ENCODE results near the gene TEX2. TPM values are rescaled to one million over a fixed set of nuclear protein-coding genes. Genes with fewer than 3 reads are reported as not detected.

TEX2 gene
- total RNA-seq, 2 donors from 2014 or later = 42.6 to 44.4 TPM

DNA sequence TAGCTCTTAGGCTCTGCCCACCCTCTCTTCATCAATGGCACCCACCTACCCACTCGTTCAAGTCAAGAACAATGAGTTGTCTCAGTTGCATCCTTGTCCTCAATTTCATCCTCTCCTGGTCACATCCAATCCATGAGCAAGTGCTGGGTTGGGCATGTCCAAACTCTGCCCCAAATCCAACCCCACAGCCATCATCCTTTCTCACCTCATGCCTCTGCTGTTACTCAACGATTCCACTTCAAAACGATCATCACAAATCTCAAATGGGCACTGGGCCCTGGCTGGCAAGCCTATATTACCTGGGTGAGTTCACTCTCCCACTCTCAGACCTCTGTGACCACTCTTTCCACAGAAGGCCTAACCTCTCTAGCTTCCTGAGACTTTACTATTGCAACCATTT lies 12.0 kb upstream of the TEX2 start:
- TF ChIP-seq, protein P1, sequence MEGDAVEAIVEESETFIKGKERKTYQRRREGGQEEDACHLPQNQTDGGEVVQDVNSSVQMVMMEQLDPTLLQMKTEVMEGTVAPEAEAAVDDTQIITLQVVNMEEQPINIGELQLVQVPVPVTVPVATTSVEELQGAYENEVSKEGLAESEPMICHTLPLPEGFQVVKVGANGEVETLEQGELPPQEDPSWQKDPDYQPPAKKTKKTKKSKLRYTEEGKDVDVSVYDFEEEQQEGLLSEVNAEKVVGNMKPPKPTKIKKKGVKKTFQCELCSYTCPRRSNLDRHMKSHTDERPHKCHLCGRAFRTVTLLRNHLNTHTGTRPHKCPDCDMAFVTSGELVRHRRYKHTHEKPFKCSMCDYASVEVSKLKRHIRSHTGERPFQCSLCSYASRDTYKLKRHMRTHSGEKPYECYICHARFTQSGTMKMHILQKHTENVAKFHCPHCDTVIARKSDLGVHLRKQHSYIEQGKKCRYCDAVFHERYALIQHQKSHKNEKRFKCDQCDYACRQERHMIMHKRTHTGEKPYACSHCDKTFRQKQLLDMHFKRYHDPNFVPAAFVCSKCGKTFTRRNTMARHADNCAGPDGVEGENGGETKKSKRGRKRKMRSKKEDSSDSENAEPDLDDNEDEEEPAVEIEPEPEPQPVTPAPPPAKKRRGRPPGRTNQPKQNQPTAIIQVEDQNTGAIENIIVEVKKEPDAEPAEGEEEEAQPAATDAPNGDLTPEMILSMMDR (IDR thresholded peaks at IDR 0.05) = no peak

DNA sequence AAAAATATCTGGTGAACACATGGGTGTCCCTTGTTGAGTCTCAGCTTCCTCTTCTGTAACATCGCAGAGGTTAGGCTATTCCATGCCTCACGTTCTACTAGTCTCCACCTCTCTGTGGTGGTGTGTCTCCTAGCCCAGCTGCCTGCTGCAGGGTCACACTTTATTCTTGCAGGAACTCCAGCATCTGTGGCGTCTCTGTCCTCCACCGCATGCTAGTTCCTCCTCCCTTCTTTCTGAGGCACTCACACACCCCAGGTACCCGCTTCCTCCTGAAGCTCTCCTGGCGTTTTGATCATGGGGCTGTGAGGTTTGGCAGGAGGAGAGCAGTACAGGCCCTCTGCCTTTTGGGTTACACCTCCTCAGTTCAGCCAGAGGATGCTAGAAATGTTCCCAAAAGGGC lies 9.9 kb upstream of the TEX2 start:
- TF ChIP-seq, protein P1 (IDR thresholded peaks at IDR 0.05) = no peak
- no peak overlapping the region for H3K27ac ChIP-seq
- no peaks in the 10 kb centered on the region for H3K36me3 ChIP-seq
- peaks cover 0 to 9% of the 10 kb centered on the region in 2 donors for H3K4me1 ChIP-seq
- no peaks in the 10 kb centered on the region for H3K9me3 ChIP-seq
- H3K27me3 ChIP-seq = no peaks in the 10 kb centered on the region
- DNase-seq (ENCODE audit: low spot score) = no peak
- no peak overlapping the region for H3K4me3 ChIP-seq

More for the DNA sequence above, 12.0 kb upstream of the TEX2 start:
- Histone ChIP-seq H3K4me3 (no peak overlapping the region), H3K4me1 (peaks cover 0 to 17% of the 10 kb centered on the region in 2 donors), H3K27ac (no peak overlapping the region), H3K27me3 (no peaks in the 10 kb centered on the region), H3K9me3 (no peaks in the 10 kb centered on the region), H3K36me3 (no peaks in the 10 kb centered on the region)
- no peak for DNase-seq (ENCODE audit: low spot score)

DNA sequence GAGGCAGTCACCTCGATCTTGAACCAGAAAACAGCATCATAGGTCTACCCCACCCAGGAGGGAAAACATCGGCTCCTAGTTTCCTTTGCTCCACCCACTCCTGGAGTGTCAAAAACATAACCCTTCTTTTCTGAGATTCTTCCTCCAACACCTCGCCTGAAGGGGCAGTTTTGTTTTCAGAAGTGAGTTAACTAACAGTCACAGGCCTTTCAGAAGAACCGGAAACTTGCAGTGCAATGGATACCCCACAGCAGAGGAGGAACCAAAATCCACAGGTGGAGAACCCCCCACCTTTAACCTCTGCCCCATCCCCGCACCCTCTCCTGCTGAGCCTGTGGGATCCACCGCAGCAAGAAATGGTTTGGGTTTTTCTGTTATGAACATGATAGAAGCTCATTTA lies 7.8 kb upstream of the TEX2 start:
- H3K4me3 ChIP-seq = no peak overlapping the region
- no peaks in the 10 kb centered on the region for H3K27me3 ChIP-seq
- no peaks in the 10 kb centered on the region for H3K9me3 ChIP-seq
- DNase-seq (ENCODE audit: low spot score) = no peak
- no peaks in the 10 kb centered on the region for H3K36me3 ChIP-seq
- TF ChIP-seq, protein P1 (IDR thresholded peaks at IDR 0.05) = no peak
- no peak overlapping the region for H3K27ac ChIP-seq
- no peaks in the 10 kb centered on the region for H3K4me1 ChIP-seq

DNA sequence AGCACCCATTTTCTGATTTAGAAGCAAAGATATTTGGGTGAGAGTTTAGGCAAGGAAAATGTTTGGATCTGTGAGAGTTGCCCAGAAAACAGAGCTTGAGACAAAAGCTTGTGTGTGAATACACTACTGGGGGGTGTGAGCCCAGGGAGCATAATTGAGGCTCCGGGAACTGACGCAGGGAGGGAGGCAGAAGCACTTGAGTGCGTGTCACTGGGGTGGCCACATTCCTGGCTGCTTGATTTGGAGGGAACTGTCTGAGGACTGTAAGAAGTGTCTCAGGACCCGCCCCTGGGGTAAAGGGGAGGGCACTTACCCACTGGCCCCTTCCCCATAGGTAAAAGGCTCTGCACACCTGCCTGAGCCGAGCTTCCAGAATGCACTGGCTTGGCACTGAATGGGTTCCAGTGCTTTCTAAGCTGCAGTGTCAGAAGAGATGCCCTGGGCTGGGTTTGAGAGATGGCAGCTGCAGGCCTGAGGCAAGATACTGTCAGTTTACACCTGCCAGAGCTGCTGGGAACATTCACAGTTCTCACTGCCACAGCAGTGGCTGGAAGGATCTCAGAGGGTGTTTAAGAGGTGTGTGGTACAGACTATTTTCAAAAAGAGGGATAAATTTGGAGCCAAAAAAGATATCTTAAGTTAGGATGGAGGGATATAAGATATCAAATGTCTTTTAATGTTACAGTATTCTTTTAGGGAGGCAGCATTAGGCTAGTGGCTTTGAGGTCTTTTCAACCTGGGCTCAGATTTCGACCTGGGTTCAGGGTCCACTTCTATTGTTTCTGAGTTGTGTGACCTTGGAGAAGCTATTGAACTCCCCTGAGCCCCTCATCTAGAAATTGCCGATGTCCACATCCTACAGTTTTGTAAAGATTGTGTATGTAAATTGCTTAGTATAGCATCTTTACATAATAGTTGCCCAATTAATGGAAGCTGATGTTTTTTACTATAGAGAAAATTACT lies 6.9 kb upstream of the TEX2 start:
- TF ChIP-seq, protein P1 (IDR thresholded peaks at IDR 0.05) = no peak
- no peak for DNase-seq (ENCODE audit: low spot score)
- Histone ChIP-seq H3K4me1 (no peaks in the 10 kb centered on the region), H3K27me3 (no peaks in the 10 kb centered on the region), H3K9me3 (no peaks in the 10 kb centered on the region), H3K36me3 (no peaks in the 10 kb centered on the region), H3K27ac (no peak overlapping the region), H3K4me3 (no peak overlapping the region)

DNA sequence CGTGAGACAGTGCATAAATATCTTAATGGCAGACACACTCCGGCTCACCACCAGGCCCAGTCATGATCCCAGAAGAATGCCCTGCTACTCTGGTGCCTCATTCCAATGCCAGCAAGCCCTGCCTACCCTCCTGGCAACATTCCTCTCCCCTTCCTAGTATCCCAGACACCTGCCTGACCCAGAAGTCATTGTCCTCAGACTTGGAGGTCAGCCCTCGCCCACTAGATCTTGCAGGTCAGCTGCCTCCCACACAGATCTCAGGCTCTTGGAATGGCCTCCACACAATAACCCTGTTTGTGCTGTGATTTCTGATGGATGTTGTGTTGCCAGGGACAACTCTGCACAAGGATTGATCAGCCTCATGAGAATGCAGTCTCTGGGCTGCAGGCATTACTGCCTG lies 1.8 kb upstream of the TEX2 start:
- TF ChIP-seq, protein P1 (IDR thresholded peaks at IDR 0.05) = no peak
- H3K4me1 ChIP-seq = peaks cover 0 to 29% of the 10 kb centered on the region in 2 donors
- no peak overlapping the region for H3K4me3 ChIP-seq
- DNase-seq (ENCODE audit: low spot score) = no peak
- no peak overlapping the region for H3K27ac ChIP-seq
- no peaks in the 10 kb centered on the region for H3K9me3 ChIP-seq
- no peaks in the 10 kb centered on the region for H3K36me3 ChIP-seq
- no peaks in the 10 kb centered on the region for H3K27me3 ChIP-seq
